Left ventricle myocardium inferior (tissue), 1 donor: ENCODE measurements around the gene CERS5. TPM values are rescaled to one million over a fixed set of nuclear protein-coding genes. Genes with fewer than 3 reads are reported as not detected.
"Not testable (repeated sequence)": the region's sequence is repeated elsewhere in the genome, so short reads cannot be mapped to it uniquely, and the experiment has no call there.

Experiments used
- DNase-seq: peaks from one replicate; pipeline ENCODE4 v3.0.0-alpha.2; 2020
- H3K27ac ChIP-seq: fragments of 200-600 bp; replicated peaks from 2 replicates; pipeline ENCODE4 v1.8.0; 2021
- H3K27me3 ChIP-seq: fragments of 200-600 bp; 2 replicates; pipeline ENCODE4 v1.8.0; 2021; ENCODE audit warnings: low read depth
- H3K36me3 ChIP-seq: fragments of 200-600 bp; 2 replicates; pipeline ENCODE4 v1.8.0; 2021
- H3K4me1 ChIP-seq: fragments of 200-600 bp; 2 replicates; pipeline ENCODE4 v1.8.0; 2021
- H3K4me3 ChIP-seq: fragments of 200-600 bp; 2 replicates; pipeline ENCODE4 v1.8.0; 2021; ENCODE audit warnings: mild to moderate bottlenecking, moderate library complexity
- H3K9me3 ChIP-seq: fragments of 200-600 bp; replicated peaks from 2 replicates; pipeline ENCODE4 v1.8.0; 2021
- CTCF ChIP-seq: fragments of 200-600 bp; IDR thresholded peaks from 2 replicates; pipeline ENCODE4 v1.8.0; 2021; ENCODE audit warnings: antibody characterized with exemption, mild to moderate bottlenecking, borderline replicate concordance
- intact Hi-C: fragments of 100-400 bp; cut with micrococcal nuclease; formaldehyde crosslinking; loops from one replicate; pipeline ENCODE4 v1.11.0; 2022
- total RNA-seq: library from RNA; stranded (reverse); fragmentation: NEBNext Ultra II Directional; extraction: Animal tissue kit (Norgen Biotek cat#: 25700); gene quantifications from one replicate; pipeline ENCODE4 v1.2.1, GENCODE V29; 2021
- donor health status: DM: no; HTN: yes; CAD: no; lungs with severe emphysema.

The CERS5 gene
- total RNA-seq, 1 donor from 2014 or later, result 7.6 TPM

GRCh38 chr12:50149311-50149710 lies 17.9 kb downstream of the CERS5 start:
- no peak overlapping the region for H3K4me3 ChIP-seq
- H3K36me3 ChIP-seq, result no peaks in the 10 kb centered on the region
- H3K27ac ChIP-seq, result no peak overlapping the region
- DNase-seq, result no peak
- peaks cover 28% of the 10 kb centered on the region for H3K4me1 ChIP-seq
- no peaks in the 10 kb centered on the region for H3K27me3 ChIP-seq
- no peaks in the 10 kb centered on the region for H3K9me3 ChIP-seq
- no peak for TF ChIP-seq CTCF
- intact Hi-C loops, result no loop called here

- H3K9me3 ChIP-seq, H3K36me3 ChIP-seq, H3K4me3 ChIP-seq, H3K27me3 ChIP-seq, DNase-seq, H3K27ac ChIP-seq, intact Hi-C loops: not testable (repeated sequence)
- H3K4me1 ChIP-seq, result peaks cover 33% of the 10 kb centered on the region
Measured at GRCh38 chr12:50148011-50148410, 19.2 kb downstream of the CERS5 start.

- Histone ChIP-seq H3K9me3 (no peaks in the 10 kb centered on the region), H3K27ac (no peak overlapping the region), H3K4me3 (no peak overlapping the region), H3K36me3 (peaks cover 6% of the 10 kb centered on the region), H3K27me3 (no peaks in the 10 kb centered on the region), H3K4me1 (peaks cover 38% of the 10 kb centered on the region)
- TF ChIP-seq CTCF, result no peak
- intact Hi-C loops, result no loop called here
- no peak for DNase-seq
Measured at GRCh38 chr12:50147281-50147680, 19.9 kb downstream of the CERS5 start.

GRCh38 chr12:50145439-50145838 lies 21.7 kb downstream of the CERS5 start:
- intact Hi-C loops, result no loop called here
- no peaks in the 10 kb centered on the region for H3K27me3 ChIP-seq
- no peak overlapping the region for H3K27ac ChIP-seq
- H3K9me3 ChIP-seq, result no peaks in the 10 kb centered on the region
- H3K4me1 ChIP-seq, result peaks cover 26% of the 10 kb centered on the region
- no peak overlapping the region for H3K4me3 ChIP-seq
- TF ChIP-seq CTCF, result no peak
- no peak for DNase-seq
- H3K36me3 ChIP-seq, result peaks cover 24% of the 10 kb centered on the region

- Histone ChIP-seq H3K4me3 (no peak overlapping the region), H3K9me3 (no peaks in the 10 kb centered on the region), H3K4me1 (peaks cover 25% of the 10 kb centered on the region), H3K27me3 (no peaks in the 10 kb centered on the region), H3K36me3 (peaks cover 35% of the 10 kb centered on the region), H3K27ac (no peak overlapping the region)
- TF ChIP-seq CTCF, result no peak
- no peak for DNase-seq
- intact Hi-C loops, result no loop called here
Measured at GRCh38 chr12:50142993-50143392, 24.2 kb downstream of the CERS5 start.

- Histone ChIP-seq H3K36me3 (peaks cover 66% of the 10 kb centered on the region), H3K27ac (no peak overlapping the region), H3K9me3 (no peaks in the 10 kb centered on the region), H3K4me3 (no peak overlapping the region), H3K27me3 (no peaks in the 10 kb centered on the region), H3K4me1 (peaks cover 47% of the 10 kb centered on the region)
- DNase-seq, result no peak
- intact Hi-C loops, result no loop called here
- peak; percentile 50 for TF ChIP-seq CTCF
Measured at GRCh38 chr12:50132505-50133135, 34.5 kb downstream of the CERS5 start.
